ENCODE results near the gene KCNMA1. TPM values are rescaled to one million over a fixed set of nuclear protein-coding genes. Genes with fewer than 3 reads are reported as not detected.
"Not testable (repeated sequence)": the region's sequence is repeated elsewhere in the genome, so short reads cannot be mapped to it uniquely, and the experiment has no call there.

KCNMA1 gene
- 0.87 TPM in 1 of 2 replicates, not detected in the other for total RNA-seq

DNA sequence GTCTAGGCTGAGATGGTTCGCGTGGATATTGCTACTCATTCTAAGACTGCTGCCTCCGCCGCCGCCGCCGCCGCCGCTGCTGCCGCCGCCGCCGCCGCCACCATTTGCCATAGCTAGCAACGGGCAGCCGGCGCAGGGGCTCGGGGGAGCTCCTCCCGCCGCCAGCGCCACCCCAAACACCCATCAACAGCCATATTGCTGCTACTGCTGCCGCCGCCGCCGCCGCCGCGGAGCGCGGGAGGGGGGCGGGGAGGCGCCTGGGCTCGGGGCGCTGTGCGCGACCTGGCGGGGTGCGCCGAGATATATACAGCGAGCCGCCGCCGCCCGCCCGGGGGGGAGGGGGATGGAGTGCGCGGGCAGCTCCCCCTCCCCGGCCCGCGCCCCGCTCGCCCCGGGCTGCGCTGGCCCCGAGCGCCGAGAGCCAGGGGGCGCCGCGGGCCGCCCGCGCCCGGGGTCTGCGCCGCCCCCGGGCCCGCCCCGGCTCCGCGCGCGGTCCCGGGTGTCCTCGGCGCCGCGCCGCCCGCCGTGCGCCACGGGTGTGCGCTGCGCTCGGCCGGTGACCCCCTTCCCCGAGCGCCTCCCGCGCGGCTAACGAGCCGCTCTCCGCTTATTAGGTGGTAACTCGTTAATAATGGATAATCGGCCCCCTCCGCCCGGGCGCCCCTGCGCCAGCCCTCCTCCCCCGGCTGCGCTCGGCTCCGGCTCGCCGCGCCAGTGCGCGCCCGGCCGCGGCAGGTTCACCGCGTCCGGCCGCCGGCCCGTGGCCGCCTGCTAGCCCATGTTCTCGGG lies at the start of gene KCNMA1:
TSS of gene KCNMA1 (minus strand) at position 277 of the 789 bp plus-strand sequence.
- peak in 1 of 2 donors; percentile 53 for DNase-seq (ENCODE audit: low read depth in 2 of 2)

DNA sequence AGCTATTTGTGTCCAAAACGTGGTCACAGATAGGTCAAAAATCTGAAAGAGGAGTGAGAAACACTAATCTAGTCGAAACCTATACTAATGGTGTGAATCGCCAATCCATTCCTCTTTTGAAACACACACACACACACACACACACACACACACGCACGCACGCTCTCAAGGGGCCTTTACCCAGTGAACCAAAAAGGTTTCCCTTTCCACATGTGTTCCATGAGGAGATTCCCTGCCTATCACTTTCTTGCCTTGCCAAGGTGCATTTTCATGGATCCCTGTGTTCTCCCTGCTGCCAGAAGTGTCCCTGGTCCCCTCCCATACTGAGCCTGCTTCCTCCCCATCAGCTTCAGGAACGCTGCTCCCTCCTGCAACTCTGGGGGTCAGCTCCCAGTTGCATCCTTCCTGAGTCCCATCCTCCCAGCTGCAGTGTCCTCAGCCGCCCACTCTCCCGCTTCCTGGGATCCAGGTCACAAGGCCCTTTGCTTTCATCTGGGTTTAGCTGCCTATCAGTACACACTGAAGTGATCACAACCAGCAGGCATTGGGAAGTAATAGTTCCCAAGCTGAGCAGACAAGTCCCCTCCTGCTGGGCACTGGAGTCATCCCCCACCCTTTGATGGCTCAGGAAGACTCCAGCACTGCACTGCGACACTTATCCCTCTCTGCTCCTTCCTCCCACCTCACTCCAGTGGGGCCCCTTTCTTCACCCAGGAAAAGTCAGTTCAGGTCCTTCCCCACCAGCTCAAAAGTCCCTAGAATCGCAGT lies 49.2 kb upstream of the KCNMA1 start:
- DNase-seq (ENCODE audit: low read depth in 2 of 2) = no peak

DNA sequence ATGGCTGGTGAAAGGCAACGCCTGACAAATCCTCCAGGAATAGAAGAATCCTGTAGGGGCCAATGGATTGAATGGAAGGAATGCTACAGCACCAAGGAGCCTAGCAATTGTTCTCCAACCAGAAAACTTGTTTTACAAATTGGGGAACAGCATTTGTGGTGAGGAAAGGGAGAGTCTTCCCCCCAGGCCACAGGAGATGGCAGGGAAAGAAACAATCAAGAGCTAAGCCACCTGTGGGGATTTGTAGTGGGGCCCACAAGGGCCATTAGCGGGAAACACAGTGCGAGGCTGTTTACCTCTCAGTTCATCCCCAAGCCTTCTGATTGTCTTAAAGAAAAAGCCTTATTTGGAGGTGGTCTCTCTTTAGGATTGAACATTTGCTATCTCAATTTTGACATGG lies 48.5 kb upstream of the KCNMA1 start:
- no peak for DNase-seq (ENCODE audit: low read depth in 2 of 2)

DNA sequence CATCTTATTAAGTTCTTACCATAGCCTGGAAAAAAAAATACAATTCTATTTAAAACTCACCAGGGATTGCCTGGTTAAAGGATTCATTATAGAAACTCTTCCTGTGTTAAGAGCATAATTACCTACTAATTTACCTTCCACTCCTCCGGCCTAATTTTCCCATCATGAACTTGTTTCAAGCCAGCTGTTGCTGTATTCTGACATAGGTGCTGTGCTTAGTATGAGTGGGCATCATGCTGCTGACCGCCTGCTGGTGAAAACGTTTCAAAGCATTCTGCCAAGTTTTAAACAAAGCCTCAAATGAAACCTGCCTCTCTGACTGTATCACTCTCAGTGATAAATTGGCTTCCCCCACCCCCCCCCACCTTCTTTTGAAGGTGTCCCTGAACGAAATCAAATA lies 47.8 kb upstream of the KCNMA1 start:
- no peak for DNase-seq (ENCODE audit: low read depth in 2 of 2)

DNA sequence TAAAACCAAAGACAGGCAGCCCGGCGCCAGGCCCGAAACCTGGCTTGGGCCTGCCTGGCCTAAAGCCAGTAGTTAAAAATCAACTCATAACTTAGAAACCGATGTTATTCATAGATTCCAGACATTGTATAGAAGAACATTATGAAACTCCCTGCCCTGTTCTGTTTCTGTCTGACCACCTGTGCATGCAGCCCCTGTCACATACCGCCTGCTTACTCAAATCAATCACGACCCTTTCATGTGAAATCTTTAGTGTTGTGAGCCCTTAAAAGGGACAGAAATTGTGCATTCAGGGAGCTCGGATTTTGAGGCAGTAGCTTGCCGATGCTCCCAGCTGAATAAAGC lies 45.5 kb upstream of the KCNMA1 start:
- not testable (repeated sequence) for DNase-seq (ENCODE audit: low read depth in 2 of 2)

DNA sequence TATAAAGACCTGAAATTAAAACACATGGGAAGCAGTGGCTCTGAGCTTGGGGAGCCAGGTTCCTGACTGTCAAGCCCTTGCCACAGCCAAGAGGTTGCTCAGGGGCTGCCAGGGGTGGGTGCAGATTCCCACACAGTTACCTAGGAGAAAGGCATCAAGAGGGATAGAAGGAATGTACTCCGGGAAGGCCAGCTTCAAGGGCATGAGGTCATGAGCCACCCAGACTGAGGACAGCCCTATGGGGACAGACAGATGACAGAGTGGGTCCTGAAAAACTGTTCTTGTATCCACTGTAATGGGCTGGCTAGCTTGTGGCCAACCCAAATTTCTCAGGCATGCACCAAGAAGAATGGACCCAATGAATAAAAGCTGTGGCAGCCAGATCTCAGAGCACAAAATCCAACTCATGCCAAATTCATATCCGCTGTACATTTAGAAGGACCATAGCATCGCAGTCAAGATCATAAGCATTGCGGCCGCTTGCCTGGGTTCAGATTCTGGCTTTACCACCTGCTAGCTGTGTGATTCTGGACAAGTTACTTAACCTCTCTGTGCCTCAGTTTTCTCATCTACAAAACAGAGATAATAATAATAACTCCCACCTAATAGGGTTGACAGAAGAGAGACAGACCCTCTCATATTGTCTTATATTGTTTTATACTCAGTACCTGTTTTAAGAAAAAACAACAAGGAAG lies 44.9 kb upstream of the KCNMA1 start:
- DNase-seq (ENCODE audit: low read depth in 2 of 2) = no peak

DNA sequence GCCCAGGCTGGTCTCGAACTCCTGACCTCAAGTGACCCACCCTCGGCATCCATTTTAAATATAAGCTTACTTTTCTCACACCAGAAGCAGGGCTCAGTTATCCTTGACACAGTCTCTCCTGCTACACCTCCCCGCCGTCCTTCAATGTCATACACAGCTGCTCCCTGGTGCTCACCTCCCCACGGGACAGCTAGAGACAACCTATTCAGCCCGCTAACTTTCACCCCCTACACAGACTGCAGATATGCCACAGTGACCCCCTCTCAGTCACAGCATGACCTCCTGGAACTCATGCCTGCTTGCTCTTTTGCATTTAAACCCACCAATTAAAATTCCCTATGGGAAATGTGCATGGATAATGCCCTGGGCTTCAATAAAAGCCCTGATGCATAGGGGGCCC lies 44.2 kb upstream of the KCNMA1 start:
- DNase-seq (ENCODE audit: low read depth in 2 of 2) = no peak

DNA sequence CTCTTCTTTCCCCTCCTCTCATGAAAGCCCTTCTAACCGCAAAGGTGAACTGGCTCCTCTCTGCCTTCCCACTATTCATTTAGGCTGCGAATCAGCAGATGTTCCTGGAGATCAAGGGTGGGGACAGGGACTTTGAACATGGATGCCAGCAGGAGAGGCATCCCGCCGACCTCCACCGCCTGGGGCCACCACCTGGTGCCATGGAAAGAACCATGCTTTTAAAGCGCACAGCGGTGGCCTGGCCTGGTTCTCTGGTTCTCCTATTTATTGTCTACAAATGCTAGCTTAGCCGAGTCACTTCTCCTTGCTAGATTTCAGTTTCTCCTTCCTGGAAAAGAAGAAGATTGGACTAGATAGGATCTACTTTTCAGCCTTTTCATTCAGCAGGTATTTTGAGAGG lies 43.2 kb upstream of the KCNMA1 start:
- DNase-seq (ENCODE audit: low read depth in 2 of 2) = no peak

DNA sequence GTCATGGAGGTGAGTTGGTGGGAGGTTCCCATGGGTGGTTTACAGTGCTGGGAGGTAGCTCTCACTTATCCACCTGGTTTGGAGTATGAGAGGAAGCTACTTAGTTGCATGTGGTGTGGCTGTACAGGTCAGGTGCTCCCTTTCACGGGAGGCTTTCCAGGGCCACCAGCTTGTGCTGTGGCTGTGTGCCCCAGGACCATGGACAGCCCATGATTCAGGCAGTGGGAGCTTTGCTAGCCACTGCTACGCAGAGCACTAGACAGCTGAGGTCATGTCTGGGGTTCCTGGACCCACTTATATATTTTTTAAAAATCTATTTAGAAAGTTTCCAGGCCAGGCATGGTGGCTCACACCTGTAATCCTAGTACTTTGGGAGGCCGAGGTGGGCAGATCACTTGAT lies 42.5 kb upstream of the KCNMA1 start:
- no peak for DNase-seq (ENCODE audit: low read depth in 2 of 2)

DNA sequence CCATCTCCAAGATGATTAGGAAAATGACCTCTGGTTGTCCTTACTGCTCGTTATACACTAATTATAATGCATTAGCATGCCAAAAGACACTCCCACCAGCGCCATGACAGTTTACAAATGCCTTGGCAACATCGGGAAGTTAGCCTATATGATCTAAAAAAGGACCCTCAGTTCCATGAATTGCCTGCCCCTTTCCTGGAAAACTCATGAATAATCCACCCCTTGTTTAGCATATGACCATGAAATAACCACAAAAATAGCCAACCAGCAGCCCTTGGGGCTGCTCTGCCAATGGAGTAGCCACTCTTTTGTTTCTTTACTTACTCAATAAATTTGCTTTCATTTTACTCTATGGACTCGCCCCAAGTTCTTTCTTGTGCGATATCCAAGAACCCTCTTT lies 41.6 kb upstream of the KCNMA1 start:
- DNase-seq (ENCODE audit: low read depth in 2 of 2) = no peak

DNA sequence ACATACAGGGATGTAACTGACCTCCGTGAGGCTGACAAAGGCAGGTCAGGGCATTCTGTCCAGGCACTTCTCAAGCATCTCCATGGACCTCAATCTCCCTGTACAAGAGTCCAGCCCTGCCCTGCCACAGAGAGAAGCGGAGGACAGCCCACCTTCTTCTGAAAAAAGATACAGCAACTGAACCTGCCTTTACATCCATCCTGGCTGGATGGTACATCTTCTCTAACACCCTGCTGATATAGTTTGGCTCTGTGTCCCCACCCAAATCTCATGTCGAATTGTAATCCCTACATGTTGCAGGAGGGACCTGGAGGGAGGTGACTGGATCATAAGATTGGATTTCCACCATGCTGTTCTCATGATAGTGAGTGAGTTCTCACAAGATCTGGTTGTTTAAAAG lies 40.5 kb upstream of the KCNMA1 start:
- no peak for DNase-seq (ENCODE audit: low read depth in 2 of 2)

DNA sequence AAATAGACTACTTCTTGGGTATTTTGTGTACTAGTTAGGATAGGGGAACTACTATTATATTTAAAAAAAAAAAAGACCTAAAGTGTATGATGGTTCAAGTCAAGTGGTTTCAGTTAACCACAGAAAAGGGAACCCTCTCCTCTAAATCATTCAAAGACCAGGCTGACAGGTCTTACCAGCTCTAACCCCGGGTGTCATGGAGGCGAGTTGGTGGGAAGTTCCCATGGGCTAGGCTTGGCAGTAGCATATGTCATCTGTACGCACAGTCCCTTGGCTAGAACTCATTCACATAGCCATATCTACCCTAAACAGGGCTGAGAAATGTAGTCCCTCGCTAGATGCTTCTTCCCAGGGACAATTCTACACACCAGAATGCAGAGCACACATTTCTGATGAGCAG lies 37.7 kb upstream of the KCNMA1 start:
- DNase-seq (ENCODE audit: low read depth in 2 of 2) = no peak

DNA sequence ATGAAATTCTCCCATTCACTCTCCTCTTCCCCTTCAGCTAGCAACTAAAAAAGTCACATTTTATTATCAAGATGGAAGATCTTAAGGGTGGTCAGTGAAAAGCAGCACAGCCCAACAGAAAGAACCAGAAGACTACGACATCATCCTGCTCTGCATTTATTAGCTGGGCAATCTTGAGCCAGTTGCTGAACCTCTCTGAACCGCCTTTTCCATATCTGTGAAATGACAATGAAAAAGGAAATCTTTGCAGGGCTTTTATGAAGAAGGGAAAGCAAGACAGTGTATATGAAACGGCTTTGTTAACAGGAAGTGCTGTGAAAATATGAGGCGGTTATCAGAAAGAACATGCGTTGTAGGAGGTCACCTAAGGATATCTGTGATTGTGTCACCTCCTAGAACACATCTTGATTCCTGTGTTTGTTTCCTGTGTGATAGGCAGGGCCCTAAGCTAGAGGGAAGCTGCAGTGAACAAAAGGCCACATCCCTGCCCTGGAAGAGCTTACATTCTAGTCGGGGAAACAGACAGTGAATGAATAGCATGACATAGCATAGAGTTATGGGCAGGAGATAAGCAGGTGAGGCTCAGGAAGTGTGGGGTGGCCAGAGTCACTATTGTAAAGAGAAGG lies 36.0 kb upstream of the KCNMA1 start:
- DNase-seq (ENCODE audit: low read depth in 2 of 2) = no peak

DNA sequence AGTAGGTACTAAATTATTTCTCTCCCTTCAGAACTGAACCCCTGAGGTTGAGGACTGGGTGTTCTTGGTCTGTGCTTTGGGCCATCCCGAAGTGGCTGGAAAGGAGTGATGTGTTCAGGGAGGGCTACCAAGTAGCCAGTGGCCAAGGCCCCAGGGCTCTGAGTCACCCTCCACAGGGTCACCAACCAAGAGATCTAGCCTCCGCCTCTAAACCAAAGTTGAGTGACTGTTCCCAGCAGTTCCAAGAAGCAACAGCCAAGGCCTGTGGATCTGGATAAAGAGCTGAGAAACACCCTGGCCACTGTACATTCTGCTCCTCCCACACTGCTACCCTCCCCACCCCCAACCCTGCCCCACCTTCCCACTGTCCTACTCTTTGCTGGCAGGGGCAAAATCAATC lies 35.5 kb upstream of the KCNMA1 start:
- no peak for DNase-seq (ENCODE audit: low read depth in 2 of 2)

DNA sequence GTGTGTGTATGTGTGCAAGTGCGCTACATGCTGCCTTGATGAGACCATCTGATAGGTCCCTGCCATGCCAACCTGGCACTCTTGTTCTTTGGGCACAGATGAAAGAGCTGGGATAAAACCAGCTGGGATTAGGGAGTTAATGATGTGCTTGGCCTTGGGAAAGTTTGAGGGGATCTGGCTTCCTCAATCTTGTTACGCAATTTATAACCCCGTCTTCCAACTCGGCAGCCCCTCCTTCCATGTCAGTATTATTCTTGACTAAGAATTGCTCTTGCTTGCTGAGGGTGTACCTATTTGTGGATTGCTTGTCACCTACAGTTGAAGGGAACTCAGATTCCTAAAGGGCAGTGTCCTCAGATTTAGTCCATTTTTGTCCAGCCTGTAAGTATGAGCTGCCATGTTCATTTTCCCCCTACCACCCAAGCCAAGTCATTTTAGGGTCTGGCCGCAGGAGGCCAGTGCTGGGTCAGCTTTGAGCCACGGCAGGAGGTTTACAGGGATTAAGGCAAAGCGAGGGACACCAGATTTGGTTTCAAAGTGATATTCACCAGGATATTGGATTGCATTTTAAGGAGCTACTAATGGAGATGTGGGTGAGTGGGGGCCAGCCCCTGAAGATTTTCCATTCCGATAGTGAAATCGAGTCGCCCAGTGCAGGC lies 34.1 kb upstream of the KCNMA1 start:
- no peak for DNase-seq (ENCODE audit: low read depth in 2 of 2)

DNA sequence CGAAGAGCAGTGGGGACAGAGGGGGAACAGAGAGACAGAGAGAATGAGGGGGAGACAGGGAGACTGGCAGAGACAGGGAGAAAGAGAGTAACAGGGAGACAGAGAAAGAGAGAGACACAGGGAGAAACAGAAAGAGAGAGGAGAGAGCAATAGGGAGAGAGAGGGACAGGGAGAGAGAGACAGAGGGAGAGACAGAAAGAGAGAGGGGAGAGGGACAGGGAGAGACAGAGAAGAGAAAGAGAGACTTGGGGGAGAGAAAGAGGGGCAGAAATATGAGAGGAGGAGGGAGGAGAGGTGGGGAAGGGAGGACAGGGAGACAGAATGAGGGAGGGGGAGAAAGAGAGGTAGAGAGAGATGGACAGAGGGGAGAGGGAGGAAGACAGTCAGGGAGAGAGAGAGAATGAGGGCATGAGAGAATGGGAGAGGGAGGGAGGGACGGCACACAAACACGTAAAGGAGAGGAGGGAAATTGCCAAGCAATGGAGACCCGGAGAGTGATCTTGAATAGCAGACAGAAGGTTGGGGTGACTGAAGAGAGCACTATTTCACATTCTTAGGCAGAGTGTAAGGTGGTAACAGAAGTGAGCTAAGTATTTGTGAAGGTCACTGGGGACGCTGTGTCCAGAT lies 33.3 kb upstream of the KCNMA1 start:
- no peak for DNase-seq (ENCODE audit: low read depth in 2 of 2)

DNA sequence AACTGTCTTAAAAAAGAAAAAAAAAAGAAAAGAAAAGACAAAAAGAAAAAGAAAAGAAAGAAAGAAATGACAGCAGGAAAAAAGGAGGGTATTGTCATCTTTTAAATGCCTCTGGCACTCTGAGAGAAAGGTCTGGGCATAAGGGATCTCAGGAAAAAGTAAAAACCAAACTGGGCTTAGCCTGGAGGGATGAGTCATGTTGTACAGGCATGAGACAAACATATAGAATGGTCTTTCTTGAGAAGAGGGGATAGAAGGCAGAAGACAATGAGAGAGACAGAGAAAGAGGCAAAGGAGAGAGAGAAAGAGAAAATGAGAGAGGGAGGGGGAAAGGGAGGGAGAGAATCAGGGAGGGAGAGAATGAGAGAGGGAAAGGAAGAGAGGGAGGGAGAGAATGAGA lies 32.3 kb upstream of the KCNMA1 start:
- no peak for DNase-seq (ENCODE audit: low read depth in 2 of 2)

DNA sequence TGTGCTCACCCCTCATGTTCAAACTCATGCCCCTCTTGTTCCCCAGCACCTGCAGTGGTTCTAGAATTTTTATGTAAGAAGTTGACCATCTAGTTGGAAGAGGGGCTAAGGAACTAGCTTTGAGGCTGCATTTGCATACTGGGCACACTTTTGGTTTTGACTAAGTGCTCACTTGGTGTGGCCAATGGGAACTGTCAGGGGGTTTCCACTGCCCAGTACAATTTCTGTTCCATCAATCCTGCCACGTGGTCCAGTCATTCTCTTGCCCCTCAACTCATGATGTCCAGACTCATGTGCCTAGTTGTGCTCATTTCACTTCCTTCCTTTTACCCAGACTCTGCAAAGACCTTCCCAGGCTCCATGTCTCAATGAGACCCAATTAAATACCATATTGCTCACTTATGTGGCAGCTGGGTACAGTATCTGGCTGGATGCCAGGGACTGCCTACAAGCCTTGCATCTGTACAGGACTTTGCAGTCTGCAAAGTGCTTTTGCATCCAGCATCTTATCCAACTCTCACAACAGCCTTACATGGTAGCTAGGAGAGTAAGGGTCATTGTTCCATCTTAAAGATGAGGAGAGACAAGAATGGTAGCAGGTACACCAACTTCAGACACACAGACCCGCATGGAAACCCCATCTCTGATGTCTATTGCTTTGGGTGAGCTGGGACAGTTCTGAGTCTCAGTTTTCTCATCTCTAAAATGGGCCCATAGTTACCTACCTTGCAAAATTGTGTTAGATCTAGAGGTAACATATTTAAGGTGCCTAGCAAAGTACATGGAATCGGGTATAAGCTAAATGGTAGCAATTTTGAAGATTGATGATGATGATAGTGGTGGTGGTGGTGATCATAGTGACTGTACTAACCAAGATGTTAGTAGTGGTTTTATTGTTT lies 30.1 kb upstream of the KCNMA1 start:
- DNase-seq (ENCODE audit: low read depth in 2 of 2) = no peak

DNA sequence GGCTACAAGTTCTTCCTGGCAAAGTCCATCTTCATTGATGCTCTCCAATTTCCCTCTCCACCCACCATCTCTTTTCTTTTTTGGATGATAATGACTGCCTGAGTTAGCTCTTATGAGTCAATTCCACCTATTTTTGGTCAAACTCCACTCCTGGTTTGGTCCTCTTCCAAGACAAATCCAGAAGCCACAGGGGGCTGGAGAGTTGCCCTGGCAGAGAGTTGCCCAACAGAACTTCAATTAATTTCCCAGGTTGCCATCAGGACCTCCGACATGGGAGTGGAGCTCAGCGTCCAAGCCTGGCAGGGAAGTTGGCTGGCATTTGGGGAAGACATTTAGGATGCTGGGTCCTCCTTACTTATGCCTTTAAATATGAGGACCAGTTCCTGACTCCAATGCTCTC lies 29.2 kb upstream of the KCNMA1 start:
- no peak for DNase-seq (ENCODE audit: low read depth in 2 of 2)

DNA sequence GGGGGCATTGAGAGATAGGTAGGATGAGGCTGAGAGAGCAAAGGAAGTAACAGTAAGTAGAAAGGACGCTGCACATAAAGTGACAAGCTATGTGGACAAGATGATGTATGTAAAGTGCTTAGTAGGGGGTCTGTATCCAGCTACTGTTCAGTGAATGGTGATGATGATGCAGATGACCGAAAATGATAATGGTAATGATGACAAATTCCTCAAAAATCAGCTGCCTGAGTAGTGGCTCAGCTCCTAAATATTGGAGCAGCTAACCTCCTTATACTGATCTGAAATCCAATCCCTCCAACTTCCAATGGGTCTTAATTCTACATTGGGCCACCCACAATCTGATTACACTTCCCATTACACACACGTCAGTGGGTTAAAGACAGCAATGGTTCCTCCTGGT lies 27.1 kb upstream of the KCNMA1 start:
- no peak for DNase-seq (ENCODE audit: low read depth in 2 of 2)

Data from lung microvascular endothelial cell (primary cell).